Epithelial cell of prostate (primary cell): ENCODE results near the gene EPB41L4A.

ENCODE experiments used
- DNase-seq: peaks from one replicate; pipeline ENCODE4 v3.0.0-alpha.2; 2011; ENCODE audit warnings: low read depth, low spot score
- H3K27ac ChIP-seq: fragments of 450-650 bp; 2 replicates; pipeline ENCODE4 v1.5.1; 2017; ENCODE audit warnings: mild to moderate bottlenecking

The EPB41L4A gene

DNA sequence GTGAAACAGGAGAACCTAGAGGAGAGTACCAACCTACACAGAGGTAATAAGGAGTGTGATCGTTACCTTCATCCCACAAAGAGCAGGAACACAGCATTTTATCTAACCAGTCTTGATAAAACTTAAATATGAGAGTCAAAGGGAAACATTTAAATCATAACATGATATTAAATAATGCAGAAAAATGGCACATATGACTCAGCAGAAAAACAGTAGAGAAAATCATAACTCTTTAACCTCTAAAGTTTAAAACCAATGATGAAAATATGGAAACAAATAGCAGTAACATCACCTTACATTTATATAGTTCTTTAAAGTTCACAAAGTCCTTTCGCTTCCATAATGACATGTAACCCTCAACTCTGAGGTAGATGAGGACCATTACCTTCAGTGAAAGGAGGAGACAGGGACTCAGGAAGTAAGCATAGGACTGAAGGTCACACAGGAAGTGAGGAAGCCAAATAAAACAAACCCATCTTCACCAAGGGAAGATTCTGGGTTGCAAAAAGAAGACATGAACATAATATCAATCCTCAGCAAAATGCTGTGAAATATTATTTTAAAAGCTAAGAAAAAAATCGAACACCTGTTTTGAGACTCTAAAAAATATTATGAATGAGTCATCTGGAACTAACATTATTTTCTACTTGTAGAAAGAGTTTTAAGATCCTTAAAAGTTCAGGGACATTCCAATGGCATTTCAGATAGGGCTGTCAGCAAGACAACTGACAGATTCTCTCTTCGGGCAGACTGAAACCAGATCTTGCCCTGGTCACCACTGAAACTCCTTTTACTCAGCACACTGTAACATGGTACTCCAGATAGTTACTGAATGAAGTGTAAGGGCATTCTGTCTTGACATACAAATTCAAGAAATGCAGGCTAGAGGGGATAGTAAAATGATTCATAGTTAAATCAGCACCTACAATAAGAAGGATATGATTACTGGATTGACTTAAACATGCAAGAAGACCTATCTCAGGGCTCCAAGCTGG, 148.5 kb downstream of the EPB41L4A start:
- peak overlapping the region; percentile 36 for H3K27ac ChIP-seq
- DNase-seq: no peak

DNA sequence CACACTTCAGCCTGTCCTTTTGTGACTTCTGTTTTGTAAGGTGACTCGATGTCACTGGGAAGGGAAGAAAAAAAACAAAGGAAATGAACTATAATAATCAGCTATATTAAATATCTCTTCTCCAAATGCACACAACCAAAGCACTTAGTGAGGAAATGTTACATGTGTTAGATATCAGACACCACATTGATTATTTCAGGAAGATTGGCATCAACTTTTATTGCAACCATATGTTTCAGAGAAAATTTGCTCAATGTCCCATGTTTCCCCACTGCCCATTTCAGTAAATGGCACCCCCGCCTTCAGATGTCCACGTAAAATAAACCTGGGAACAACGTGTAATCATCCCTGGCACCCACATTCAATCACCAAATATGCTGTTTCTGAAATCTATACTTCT, 151.8 kb downstream of the EPB41L4A start:
- no peak for DNase-seq
- H3K27ac ChIP-seq: no peak overlapping the region

DNA sequence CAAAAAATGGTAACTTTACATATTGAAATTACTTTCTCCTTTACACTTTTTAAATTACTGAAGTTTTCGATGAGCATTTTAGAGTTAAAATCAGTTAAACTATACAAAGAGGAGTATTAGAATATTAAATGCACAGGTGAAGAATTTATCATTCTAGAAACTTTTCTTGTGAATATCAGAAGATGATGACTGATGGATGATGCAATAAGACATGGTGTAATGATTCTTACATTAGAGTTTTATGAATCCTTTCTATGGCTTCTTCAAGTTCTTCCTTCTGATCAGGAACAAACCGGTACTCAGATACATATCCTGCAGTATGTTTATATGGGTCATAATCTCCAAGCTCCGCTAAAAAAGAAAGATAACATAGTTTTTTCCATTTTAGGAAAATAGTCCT, 154.4 kb downstream of the EPB41L4A start:
- no peak for DNase-seq
- H3K27ac ChIP-seq: no peak overlapping the region

DNA sequence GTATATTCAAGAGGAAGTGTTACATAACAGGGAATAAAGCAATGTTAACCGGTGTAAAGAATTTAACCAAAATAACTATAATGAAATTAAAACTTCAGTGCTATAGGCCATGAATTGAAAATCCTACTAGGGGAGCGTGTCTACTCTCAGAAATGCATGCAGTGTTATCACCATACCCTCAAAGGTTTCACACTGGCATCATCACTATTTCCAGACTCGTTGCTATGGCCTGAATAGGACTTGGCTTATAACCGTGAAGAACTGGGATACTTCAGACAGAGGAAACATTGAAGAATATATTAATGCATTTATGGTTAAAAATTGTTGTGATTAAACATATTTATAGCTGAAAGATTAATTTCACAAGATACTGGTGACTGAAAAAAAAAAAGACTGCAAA, 154.9 kb downstream of the EPB41L4A start:
- DNase-seq: no peak
- H3K27ac ChIP-seq: no peak overlapping the region

DNA sequence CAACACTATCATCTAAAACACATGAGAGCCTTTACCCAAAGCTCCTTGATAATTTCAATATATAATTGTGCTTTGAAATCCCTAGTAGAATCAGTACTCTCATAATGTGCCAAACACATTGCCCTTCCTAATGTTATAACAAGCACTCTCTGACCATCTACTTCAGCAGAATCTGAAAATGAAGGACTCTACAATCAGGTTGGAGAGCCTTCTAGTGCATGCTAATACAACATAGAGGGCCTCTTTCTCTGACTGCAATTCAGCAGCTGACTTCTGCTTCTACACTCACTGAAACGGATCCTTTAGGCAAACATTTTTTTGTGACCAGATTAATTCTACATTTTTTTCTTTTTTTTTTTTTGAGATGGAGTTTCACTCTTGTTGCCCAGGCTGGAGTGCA, 155.6 kb downstream of the EPB41L4A start:
- no peak for DNase-seq
- H3K27ac ChIP-seq: no peak overlapping the region

DNA sequence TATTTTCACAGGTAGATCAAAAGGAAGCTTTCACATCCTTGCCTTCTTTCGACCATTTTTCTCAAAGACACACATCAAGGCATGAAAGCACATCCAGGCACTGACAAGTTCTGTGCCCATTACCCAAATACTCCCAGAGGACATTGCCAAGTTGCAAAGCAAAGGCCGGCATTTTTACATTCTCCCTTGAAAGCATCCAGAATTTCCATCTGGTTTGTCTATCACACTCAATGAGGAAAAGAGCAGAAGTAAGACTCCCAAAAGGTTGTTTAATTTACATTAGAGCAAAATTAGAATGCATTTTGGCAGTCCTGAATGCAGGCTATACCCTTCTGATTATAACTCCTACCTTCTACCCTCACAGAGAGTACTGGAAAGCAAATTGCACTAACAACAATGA, 160.5 kb downstream of the EPB41L4A start:
- no peak for DNase-seq
- no peak overlapping the region for H3K27ac ChIP-seq

DNA sequence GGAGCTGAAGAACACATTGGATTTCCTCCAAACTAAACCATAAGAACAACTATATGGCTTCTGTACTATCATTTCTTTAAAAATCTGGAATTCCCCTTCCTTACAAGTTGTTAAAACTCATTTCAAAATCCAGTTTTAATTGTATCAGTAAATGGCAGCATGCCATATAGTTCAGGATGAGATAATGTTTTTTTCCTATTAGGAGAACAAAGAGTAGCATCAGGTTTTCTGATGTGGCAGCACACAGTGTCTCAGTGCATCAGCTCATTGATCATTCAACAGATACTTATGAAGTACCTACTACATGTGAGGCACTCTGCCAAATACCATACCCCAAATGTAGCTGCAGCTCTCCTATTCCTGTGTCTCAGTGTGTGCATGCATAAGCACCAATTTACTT, 161.1 kb downstream of the EPB41L4A start:
- no peak for DNase-seq
- no peak overlapping the region for H3K27ac ChIP-seq

DNA sequence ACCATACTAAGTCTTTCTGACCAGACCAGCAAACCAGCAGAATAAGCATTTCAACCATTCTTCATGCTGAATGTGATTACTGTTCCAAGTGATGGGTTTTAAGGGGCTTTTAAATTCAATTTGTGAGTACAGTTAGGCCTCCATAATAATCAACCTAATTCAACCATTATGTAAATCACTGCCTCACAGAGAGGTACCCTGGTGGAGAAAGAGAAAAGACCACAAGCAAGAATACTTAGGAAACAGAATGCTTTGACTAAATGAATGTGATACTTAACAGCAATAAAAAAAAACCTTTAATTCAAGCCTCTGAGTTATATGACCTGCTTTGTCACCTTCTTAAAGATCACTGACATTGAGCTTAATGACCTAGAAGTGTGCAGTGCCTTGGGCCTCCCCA, 162.1 kb downstream of the EPB41L4A start:
- DNase-seq: no peak
- no peak overlapping the region for H3K27ac ChIP-seq

DNA sequence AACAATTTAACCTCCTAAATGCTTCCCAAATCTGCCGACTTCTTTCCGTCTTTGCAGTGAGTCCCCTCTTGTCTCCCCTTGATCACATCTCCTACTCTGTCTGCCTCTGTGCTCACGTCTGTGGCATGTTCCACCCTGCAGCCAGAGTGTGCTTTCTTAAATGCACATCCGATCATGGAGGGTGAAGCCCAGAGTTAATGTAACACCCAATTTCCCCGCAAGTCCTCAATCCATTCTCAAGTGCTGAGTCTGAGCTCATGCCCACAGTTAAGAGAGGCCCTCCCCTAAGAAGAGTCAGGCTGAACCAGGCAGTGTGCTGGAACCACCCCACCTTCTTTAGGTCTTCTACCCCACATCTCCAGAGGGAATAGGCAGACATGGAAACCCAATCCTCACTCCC, 164.8 kb downstream of the EPB41L4A start:
- peak overlapping the region; percentile 38 for H3K27ac ChIP-seq
- no peak for DNase-seq

DNA sequence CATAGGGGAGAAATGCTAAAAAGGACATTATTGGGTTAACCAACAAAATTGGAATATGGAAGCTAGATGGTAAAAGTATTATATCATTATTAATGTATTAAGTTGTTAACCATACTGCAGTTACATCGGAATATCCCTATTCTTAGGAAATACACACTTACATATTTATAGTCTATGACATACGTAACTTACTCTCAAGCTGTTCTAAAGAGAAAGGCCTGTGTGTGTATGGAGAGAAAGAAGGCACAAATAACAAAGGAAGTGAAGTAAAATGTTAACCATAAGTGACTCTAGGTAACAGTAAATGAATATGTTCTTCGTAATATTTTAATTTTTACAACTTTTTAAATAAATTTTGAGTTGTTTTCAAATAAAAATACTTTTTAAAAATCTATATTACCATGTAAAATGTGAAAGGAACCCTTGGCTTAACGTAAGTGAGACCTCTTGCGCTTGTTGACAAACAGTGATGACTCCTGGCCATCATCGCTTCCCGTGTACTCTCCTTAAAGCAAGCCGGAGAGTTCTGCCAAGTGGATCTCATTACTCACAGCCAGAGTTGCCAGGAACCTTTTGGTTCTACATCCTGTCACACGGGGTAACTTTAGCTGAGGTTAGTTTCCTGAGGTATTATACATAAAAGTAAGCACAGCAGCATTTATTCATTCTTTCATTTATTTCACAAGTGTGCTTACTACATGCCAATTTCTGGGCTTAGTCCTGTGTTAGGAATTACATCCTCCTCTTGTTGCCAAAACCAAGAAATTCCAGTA, 165.4 kb downstream of the EPB41L4A start:
- H3K27ac ChIP-seq: peak overlapping the region; percentile 38
- DNase-seq: no peak

DNA sequence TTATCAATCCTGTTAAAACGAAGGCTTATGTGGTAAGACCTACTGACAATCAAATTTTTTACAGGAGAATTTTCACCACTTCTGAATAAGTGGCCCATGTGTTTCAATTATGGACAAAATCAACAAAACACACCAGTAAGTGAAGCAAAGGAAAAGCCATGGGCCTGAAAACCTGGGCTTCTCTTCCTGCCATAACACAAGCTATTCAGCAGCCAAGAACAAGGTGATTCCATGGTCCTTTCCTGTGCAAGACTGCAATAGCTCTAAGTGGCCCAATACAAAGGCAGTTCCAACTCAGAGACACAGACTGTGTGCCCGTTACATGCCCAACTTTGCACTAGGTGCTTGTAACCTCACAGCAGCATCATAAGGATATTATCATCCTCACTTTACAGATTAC, 168.5 kb downstream of the EPB41L4A start:
- H3K27ac ChIP-seq: no peak overlapping the region
- no peak for DNase-seq

DNA sequence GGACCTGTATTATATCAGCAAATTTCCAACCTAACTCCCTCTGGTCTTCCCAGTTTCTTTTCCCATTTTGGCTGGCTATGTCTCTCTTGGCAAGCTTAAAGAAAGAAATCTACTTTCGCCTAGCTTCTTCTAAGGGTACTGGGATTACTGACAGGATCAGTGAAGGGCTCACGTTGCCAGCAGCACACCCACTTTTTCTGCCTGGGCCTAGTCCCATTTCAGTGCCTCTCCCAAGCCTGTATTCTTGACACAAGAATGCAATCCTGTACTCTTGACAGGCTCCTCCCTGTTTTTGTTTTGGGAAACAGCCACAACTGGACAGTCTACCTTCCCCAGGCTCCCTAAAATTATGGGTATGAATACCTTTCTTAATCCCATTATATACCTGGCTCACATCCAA, 170.5 kb downstream of the EPB41L4A start:
- DNase-seq: no peak
- H3K27ac ChIP-seq: no peak overlapping the region

DNA sequence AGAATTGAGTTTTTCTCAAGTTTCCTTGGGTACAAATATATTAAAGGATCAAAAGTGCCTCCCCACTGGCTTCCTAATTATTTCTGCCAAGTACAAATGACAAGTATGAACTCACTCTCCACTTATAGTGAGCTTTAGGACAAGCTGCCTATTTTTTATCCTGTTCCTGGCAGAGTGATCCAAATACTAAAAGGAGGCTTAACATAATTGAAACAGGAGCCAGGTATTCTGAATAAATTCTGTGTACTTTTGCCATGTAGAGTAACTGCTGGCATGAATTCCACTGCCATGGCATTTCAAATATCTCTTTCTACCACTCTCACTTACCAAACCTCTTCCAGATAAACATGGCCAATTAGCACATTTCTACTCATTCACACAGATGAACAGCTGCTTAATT, 171.1 kb downstream of the EPB41L4A start:
- no peak for DNase-seq
- H3K27ac ChIP-seq: no peak overlapping the region

DNA sequence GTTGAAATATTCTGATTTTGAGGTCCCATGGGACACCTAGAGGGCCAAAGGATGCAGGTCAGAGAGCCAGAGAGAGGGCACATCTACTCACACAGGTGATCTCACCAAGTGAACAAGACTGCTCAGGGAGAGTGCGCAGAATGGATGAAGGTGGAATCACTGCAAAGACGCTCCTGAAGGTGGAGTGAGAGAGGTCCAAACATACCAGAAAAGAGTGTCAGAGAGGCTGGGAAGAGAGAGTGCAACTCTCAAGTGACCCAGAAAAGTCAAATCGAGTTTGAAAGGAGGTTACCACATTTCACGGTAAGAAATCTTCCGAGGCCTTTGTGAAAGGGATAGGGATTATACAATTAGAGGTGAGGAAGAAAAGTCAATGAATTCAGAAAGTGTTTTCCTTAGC, 173.4 kb downstream of the EPB41L4A start:
- no peak for DNase-seq
- no peak overlapping the region for H3K27ac ChIP-seq

DNA sequence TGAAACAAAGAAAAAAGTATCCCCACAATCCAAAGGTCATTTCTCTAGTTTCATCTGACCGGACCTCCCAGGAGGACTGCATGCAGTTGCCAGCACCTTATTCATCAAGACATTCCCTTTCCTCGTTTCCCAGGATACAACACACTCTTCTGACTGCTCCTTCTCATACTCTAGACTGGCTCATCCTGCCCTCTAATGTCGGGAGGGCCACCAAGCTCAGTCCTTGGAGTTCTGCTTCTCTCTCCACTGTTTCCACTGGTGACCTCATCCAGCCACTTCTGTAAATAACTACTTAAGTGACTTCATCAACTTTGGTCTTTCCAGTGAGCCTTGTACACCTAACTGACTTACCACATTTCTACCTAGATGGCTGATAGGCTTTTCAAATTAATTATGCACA, 179.1 kb downstream of the EPB41L4A start:
- DNase-seq: no peak
- no peak overlapping the region for H3K27ac ChIP-seq

DNA sequence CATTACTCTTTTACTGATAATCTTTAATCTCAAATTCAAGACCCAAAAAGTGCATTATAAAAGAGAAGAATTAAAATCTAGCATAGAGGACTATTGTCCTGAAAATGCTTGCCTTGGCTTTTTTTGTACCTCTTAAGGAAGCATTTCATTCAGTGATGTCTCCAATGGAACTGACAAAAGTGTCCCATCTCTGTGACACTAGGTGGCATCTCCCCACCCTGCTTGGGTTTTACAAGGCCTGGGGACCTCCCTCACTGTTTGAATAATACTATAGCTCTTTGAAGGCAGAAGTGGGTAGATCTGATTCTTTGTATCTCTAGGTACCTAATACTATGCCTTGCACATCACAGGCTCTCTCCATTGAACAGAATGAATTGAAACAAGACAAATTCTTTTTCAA, 180.6 kb downstream of the EPB41L4A start:
- no peak overlapping the region for H3K27ac ChIP-seq
- DNase-seq: no peak

DNA sequence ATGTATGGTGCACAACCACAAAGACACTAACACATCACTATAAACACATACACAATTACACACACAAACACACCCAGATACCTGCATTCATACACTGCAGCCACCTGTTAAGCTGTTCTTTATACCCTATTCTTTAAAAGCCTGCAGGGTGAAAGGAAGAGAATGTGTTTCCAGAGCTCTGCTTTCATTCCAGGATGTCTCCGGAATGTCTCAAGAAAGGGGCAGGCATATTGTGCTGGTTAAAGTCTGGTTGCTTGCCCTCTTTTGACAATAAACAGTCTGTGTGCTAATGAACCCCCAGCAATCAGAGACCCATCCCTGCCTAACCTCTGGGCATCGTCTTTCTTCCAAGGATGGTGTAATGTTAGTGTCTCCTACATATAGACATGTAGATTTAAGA, 181.6 kb downstream of the EPB41L4A start:
- H3K27ac ChIP-seq: no peak overlapping the region
- no peak for DNase-seq

DNA sequence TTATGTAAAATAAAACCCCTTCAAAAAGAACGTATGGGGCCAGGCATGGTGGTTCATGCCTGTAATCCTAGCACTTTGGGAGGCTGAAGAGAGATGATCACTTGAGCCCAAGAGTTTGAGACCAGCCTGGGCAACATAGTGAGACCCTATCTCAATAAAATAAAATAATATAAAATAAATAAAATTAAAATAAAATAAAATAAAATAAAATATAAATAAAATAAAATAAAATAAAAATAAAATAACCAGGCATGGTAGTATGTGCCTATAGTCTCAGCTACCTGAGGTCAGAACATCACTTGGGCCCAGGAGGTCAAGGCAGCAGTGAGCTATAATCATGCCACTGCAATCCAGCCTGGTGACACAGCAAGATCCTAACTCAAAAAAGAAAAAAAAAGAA, 185.1 kb downstream of the EPB41L4A start:
- H3K27ac ChIP-seq: peak overlapping the region; percentile 65

DNA sequence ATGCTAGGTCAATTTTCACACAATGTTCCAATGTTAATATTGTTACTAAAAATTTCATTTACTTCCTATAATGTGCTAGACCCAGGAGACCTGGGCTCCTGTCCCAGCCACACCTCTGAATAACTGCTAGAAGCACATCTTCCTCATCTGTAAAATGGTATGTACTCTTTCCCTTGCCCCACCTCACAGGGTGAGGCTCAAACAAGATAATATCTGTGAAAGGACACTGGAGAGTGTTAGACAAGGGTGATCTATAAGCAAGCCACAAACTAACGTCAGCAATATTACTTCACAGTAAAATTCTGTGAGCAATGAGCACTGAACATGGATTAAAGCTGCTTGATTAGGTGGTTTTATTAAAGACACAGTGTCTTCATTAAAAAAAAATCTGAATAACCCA, 186.4 kb downstream of the EPB41L4A start:
- peak; percentile 36 for DNase-seq
- H3K27ac ChIP-seq: peak overlapping the region; percentile 65

More for the DNA sequence above, 185.1 kb downstream of the EPB41L4A start:
- DNase-seq: no peak

DNA sequence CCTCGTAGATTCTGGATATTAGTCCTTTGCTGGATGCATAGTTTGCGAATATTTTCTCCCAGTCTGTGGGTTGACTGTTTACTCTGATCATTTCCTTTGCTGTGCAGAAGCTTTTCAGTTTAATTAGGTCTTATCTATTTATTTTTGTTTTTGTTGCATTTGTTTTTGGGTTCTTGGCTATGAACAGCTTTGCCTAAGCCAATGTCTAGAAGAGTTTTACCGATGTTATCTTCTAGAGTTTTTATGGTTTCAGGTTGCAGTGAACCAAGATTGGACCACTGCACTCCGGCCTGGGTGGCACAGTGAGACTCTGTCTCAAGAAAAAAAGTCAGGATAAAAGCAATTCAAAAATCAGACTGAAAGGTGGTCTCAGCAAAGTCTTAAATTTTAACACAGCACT, 188.5 kb downstream of the EPB41L4A start:
- no peak for DNase-seq
- peak overlapping the region; percentile 83 for H3K27ac ChIP-seq

DNA sequence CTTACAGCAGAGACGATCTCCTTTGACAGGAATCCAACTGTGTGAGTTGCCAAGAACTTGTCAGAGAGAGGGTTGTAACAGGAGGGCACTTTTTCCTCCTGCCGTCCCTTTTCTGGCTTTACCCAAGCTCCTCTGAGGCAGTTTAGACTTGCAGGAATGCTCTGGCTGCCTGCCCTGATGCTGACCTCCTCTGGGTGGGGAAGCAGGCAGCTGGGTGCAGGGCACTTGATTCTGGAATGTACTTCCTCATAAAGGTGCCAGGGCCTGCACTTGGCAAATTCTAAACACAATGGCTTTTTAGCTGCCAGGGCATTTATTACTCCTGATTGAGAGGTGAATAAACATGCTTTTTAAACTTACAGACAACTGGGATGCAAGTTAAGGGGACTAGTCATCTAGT, 190.4 kb downstream of the EPB41L4A start:
- DNase-seq: peak; percentile 77
- peak overlapping the region; percentile 83 for H3K27ac ChIP-seq
